K562 (cell line): ENCODE data around the gene ATP5ME. TPM values are rescaled to one million over a fixed set of nuclear protein-coding genes. Genes with fewer than 3 reads are reported as not detected.
A peak's percentile ranks its signal among the peaks of the same experiment; 100 is the strongest.

Experiments used
- ATAC-seq: fragments of 200-7000 bp; cut with Tn5 transposase; 3 replicates; pipeline ENCODE4 v1.9.1; 2020; ENCODE audit warnings: moderate library complexity
- BruUV-seq: library from RNA; stranded (reverse); fragments of 400-500 nt; replicated peaks from 2 replicates; lab custom pipeline; 2021; lab: Mats Ljungman, UMichigan
- CTCF ChIA-PET: fragments of 300-600 bp; formaldehyde crosslinking; extraction: SDS; loops from one replicate; lab custom pipeline; 2021; ENCODE audit warnings: low intra/inter-chr PET ratio; lab: Yijun Ruan, JAX
- POLR2A ChIA-PET: fragments of 300-600, 350-650 bp; sonication (Branson Sonifier 250); formaldehyde crosslinking; extraction: SDS; loops from one replicate; lab custom pipeline; 2021; ENCODE audit warnings: antibody characterized with exemption, inconsistent platforms; lab: Yijun Ruan, JAX
- DNase-seq, 4 experiments: peaks; one replicate each; pipeline versions ENCODE4 v3.0.0 to v3.0.0-alpha.2; 2011 to 2018; ENCODE audit warnings: low spot score in 3 of 4, mixed read lengths in 3 of 4; ENCODE audit errors: extremely low read depth in 1 of 4
- FAIRE-seq: peaks from 2 replicates; lab custom pipeline; 2011; peaks lifted over from hg19 to GRCh38; lab: Jason Lieb, UNC
- H2AFZ ChIP-seq: 2 replicates; pipeline ENCODE4 v1.6.0; 2011; ENCODE audit warnings: low read depth, low read length, control low read depth, inconsistent platforms
- H3K27ac ChIP-seq: fragments of 200-600 bp; 3 replicates; pipeline ENCODE4 v1.8.0; 2011; ENCODE audit warnings: low read depth, mild to moderate bottlenecking, control low read depth, inconsistent platforms, low read length, moderate library complexity, mixed read lengths; ENCODE audit errors: extremely low read depth
- H3K27me3 ChIP-seq, 2 experiments: fragments of 300-600 bp in 1 of 2; 2 replicates in 1 of 2; 3 replicates in 1 of 2; pipeline versions ENCODE4 v1.6.0 to v1.8.0; 2011; ENCODE audit warnings: inconsistent platforms in 2 of 2, low read length in 2 of 2, mild to moderate bottlenecking in 1 of 2, mixed read lengths in 1 of 2, moderate library complexity in 1 of 2; ENCODE audit not compliant: control insufficient read depth in 2 of 2, insufficient read depth in 2 of 2
- H3K36me3 ChIP-seq: fragments of 300-600 bp; 3 replicates; pipeline ENCODE4 v1.8.0; 2011; ENCODE audit warnings: mild to moderate bottlenecking, low read length, inconsistent platforms; ENCODE audit not compliant: control insufficient read depth, insufficient read depth
- H3K4me1 ChIP-seq, 2 experiments: fragments of 200-600 bp in 1 of 2; replicated peaks in 1 of 2; 2 replicates in 1 of 2; 3 replicates in 1 of 2; pipeline versions ENCODE4 v1.5.1 to v1.8.0; 2011; ENCODE audit warnings: inconsistent platforms in 2 of 2, low read length in 2 of 2, mild to moderate bottlenecking in 1 of 2, mixed read lengths in 1 of 2, moderate library complexity in 1 of 2; ENCODE audit not compliant: control insufficient read depth in 2 of 2, insufficient read depth in 2 of 2
- H3K4me2 ChIP-seq: 2 replicates; pipeline ENCODE4 v1.6.1; 2011; ENCODE audit warnings: low read length, control low read depth, inconsistent platforms, mixed read lengths; ENCODE audit not compliant: insufficient read depth
- H3K4me3 ChIP-seq: fragments of 200-600 bp; sonication (generic), shearing (Covaris generic); 2 replicates; pipeline ENCODE4 v1.5.1; 2016; ENCODE audit warnings: control low read depth, inconsistent platforms
- H3K79me2 ChIP-seq: fragments of 200-600 bp; 3 replicates; pipeline ENCODE4 v1.8.0; 2011; ENCODE audit warnings: low read length, inconsistent platforms; ENCODE audit not compliant: control insufficient read depth, insufficient read depth
- H3K9ac ChIP-seq, 2 experiments: 2 replicates each; pipeline versions ENCODE4 v1.6.0 to v1.6.1; 2011; ENCODE audit warnings: low read depth in 2 of 2, low read length in 2 of 2, control low read depth in 1 of 2, inconsistent platforms in 1 of 2, mild to moderate bottlenecking in 1 of 2, mixed read lengths in 1 of 2; ENCODE audit not compliant: insufficient read depth in 1 of 2
- H3K9me1 ChIP-seq: one replicate; pipeline ENCODE4 v1.6.0; 2011; ENCODE audit warnings: inconsistent platforms, mild to moderate bottlenecking, low read length, moderate library complexity; ENCODE audit not compliant: control insufficient read depth, insufficient read depth
- H3K9me3 ChIP-seq: replicated peaks from 2 replicates; pipeline ENCODE4 v1.5.1; 2011; ENCODE audit warnings: low read depth, low read length, inconsistent platforms; ENCODE audit not compliant: control insufficient read depth, insufficient read depth
- H4K20me1 ChIP-seq: replicated peaks from 2 replicates; pipeline ENCODE4 v1.6.1; 2011; ENCODE audit warnings: low read length, inconsistent platforms, mixed read lengths; ENCODE audit not compliant: control insufficient read depth, insufficient read depth
- CBX1 ChIP-seq: sonication (generic); IDR thresholded peaks from 2 replicates; pipeline ENCODE4 v1.6.1; 2016; ENCODE audit warnings: antibody characterized with exemption, low read depth, mild to moderate bottlenecking
- E2F3 ChIP-seq: fragments of 250-450 bp; sonication (Bioruptor Pico); IDR thresholded peaks from 2 replicates; pipeline ENCODE4 v1.4.0; 2020; ENCODE audit warnings: mild to moderate bottlenecking
- HCFC1 ChIP-seq: IDR thresholded peaks from 2 replicates; pipeline ENCODE4 v1.6.1; 2012; ENCODE audit warnings: low read depth, low read length, improper control_type of control experiment
- JUNB ChIP-seq: fragments of 450-650 bp; formaldehyde crosslinking; conservative IDR thresholded peaks from 2 replicates; pipeline ENCODE4 v1.4.0; 2020; ENCODE audit warnings: mild to moderate bottlenecking
- MTA3 ChIP-seq: fragments of 450-650 bp; formaldehyde crosslinking; IDR thresholded peaks from 2 replicates; pipeline ENCODE4 v1.6.1; 2017; ENCODE audit warnings: mild to moderate bottlenecking, borderline replicate concordance
- SMC3 ChIP-seq: conservative IDR thresholded peaks from 2 replicates; pipeline ENCODE4 v1.6.1; 2011; ENCODE audit warnings: low read depth, low read length, improper control_type of control experiment; ENCODE audit not compliant: insufficient read depth
- TRIM24 ChIP-seq, 2 experiments: fragments of 450-650 bp; IDR thresholded peaks; 2 replicates each; pipeline ENCODE4 v1.6.1; 2016
- XRCC3 ChIP-seq: fragments of 450-650 bp; IDR thresholded peaks from 2 replicates; pipeline ENCODE4 v1.6.1; 2017; ENCODE audit warnings: mild to moderate bottlenecking, moderate library complexity
- ZKSCAN3 ChIP-seq: fragments of 250-450 bp; sonication (Bioruptor Pico); IDR thresholded peaks from 2 replicates; pipeline ENCODE4 v1.4.0; 2020
- ZNF507 ChIP-seq: conservative IDR thresholded peaks from 2 replicates; pipeline ENCODE4 v1.6.1; 2017; ENCODE audit warnings: missing genetic modification characterization, missing compliant biosample characterization
- ZNF707 ChIP-seq: fragments of 250-450 bp; sonication (Bioruptor Pico); conservative IDR thresholded peaks from 2 replicates; pipeline ENCODE4 v1.8.0; 2022; ENCODE audit warnings: inconsistent platforms, mild to moderate bottlenecking, moderate library complexity
- ZNF764 ChIP-seq: fragments of 250-450 bp; sonication (Bioruptor Pico); IDR thresholded peaks from 2 replicates; pipeline ENCODE4 v1.4.0; 2020; ENCODE audit warnings: low read depth, mild to moderate bottlenecking, moderate library complexity
- WGBS: fragments of 100-300 bp; shearing (Covaris generic); methylation state at CpG from one replicate; pipeline ENCODE4 v1.1.6; 2016; ENCODE audit warnings: low coverage, mixed read lengths; ENCODE audit not compliant: insufficient coverage; ENCODE audit errors: missing lambda C conversion rate; 5-methylcytosine and 5-hydroxymethylcytosine counted together
- in situ Hi-C: fragments of 300-500 bp; cut with MboI; formaldehyde crosslinking; loops from 4 replicates; pipeline ENCODE4 v1.15.0; 2018; ENCODE audit warnings: inconsistent platforms, mixed read lengths
- intact Hi-C: fragments of 100-400 bp; cut with micrococcal nuclease; formaldehyde crosslinking; loops from 2 replicates; pipeline ENCODE4 v1.14.2; 2022
- polyA plus RNA-seq, 8 experiments: library from polyadenylated mRNA; depleted of rRNA in 4 of 8; stranded (reverse) in 5 of 8; unstranded in 3 of 8; fragments of >200 nt; fragmentation: Nextera tagmentation in 2 of 8; fragmentation: Illumina TruSeq in 1 of 8; extraction: Ambion mirVana in 2 of 8; extraction: Trizol in 1 of 8; gene quantifications; 2 replicates each; pipeline versions ENCODE4 v1.2.1 to v1.2.3, GENCODE V29; 2011 to 2014; ENCODE audit warnings: inconsistent platforms in 1 of 8, missing spikeins in 1 of 8
- total RNA-seq, 7 experiments: library from RNA; depleted of rRNA in 6 of 7; stranded (reverse); fragments of >200 nt in 6 of 7; fragmentation: Illumina TruSeq in 2 of 7; extraction: Trizol in 2 of 7; gene quantifications; 2 replicates each; pipeline versions ENCODE4 v1.2.1 to v1.2.3, GENCODE V29; 2011 to 2021; ENCODE audit warnings: low replicate concordance in 1 of 7
- TF ChIP-seq, protein P1 (sequence below), 3 experiments: IDR thresholded peaks in 2 of 3; conservative IDR thresholded peaks in 1 of 3; 2 replicates each; pipeline ENCODE4 v1.5.1; 2011 to 2012; ENCODE audit warnings: low read length in 3 of 3, mild to moderate bottlenecking in 3 of 3, control low read depth in 2 of 3, improper control_type of control experiment in 1 of 3, inconsistent platforms in 1 of 3, low read depth in 1 of 3, mixed read lengths in 1 of 3, moderate library complexity in 1 of 3; ENCODE audit not compliant: insufficient read depth in 2 of 3
- TF ChIP-seq, protein P2 (sequence below): sonication (generic); formaldehyde crosslinking; IDR thresholded peaks from 2 replicates; pipeline ENCODE4 v1.9.0; 2022; ENCODE audit warnings: mild to moderate bottlenecking, missing genetic modification reagents
- TF ChIP-seq, protein P3 (sequence below): sonication (generic); formaldehyde crosslinking; IDR thresholded peaks from 2 replicates; pipeline ENCODE4 v1.8.1; 2023; ENCODE audit warnings: mild to moderate bottlenecking, missing genetic modification reagents
- TF ChIP-seq, protein P4 (sequence below): fragments of 450-650 bp; IDR thresholded peaks from 2 replicates; pipeline ENCODE4 v1.6.1; 2018; ENCODE audit not compliant: partially characterized antibody

Gene ATP5ME
- total and polyA plus RNA-seq, 9 of the 15 experiments (the other 6 are each of a cell fraction or from before 2014, with no cell fraction given): 509 to 2,480 (median 887) TPM

DNA sequence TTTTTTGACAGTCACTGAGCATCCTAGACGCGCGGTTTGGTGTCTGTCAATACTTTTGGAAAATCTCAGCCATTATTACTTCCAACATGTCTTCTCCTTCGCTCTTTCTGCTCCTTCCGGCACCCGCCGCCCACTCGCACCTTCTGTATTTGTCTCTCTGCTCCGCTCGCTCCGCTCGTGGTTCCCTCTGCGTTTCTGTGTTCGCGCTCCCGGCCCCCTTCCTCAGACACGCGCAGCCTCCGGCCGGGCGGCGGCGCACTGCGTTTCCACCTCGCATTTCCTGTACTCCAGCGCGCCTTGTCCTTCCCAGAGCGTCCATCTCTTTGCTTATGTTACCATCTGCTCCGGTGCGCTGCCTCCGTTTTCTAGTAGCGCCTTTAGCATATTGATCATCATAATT lies 27.6 kb downstream of the ATP5ME start:
- WGBS: 28% methylated on average over 32 of the region's 32 CpGs
- in situ Hi-C loops (no loop called here), intact Hi-C loops (no loop called here)
- ChIA-PET POLR2A (no interaction called here), CTCF (no interaction called here)
- peaks cover 0 to 33% of the 10 kb centered on the region in 2 experiments; a peak in 2 of 5 replicates for H3K4me1 ChIP-seq
- FAIRE-seq (no peak), ATAC-seq (peak; percentile 81), DNase-seq (peak in 3 of 4 experiments; percentile 34 to 49 (median 40))
- H3K79me2 ChIP-seq: no peaks in the 10 kb centered on the region
- H3K9me3 ChIP-seq: peaks cover 2% of the 10 kb centered on the region; the same call in 1 of the 2 replicates
- H3K9ac ChIP-seq: no peak overlapping the region
- peak overlapping the region; percentile 22; the same call in 1 of the 2 replicates for H3K4me3 ChIP-seq
- peak overlapping the region; percentile 22; the same call in 1 of the 2 replicates for H2AFZ ChIP-seq
- H3K36me3 ChIP-seq: no peaks in the 10 kb centered on the region
- H3K27ac ChIP-seq: no peak overlapping the region
- H3K27me3 ChIP-seq: peaks cover 23 to 54% of the 10 kb centered on the region in 2 experiments; a peak in 3 of 5 replicates
- no peaks in the 10 kb centered on the region for H4K20me1 ChIP-seq
- no TSS peak for BruUV-seq
- no peaks in the 10 kb centered on the region for H3K9me1 ChIP-seq
- peak overlapping the region; percentile 42 for H3K4me2 ChIP-seq
- TF ChIP-seq E2F3 (CRISPR knock-in tag) (no peak), MTA3 (no peak), XRCC3 (no peak), HCFC1 (peak; percentile 31), ZNF507 (no peak), SMC3 (no peak), TRIM24 (IDR thresholded peaks at IDR 0.05) (no peak), JUNB (CRISPR knock-in tag) (no peak), ZKSCAN3 (CRISPR knock-in tag) (no peak), CBX1 (0 out of 2 replicates have a peak, but pooled peaks have one; percentile 44), ZNF707 (CRISPR knock-in tag) (no peak), ZNF764 (CRISPR knock-in tag) (no peak)
- TF ChIP-seq, protein P1, sequence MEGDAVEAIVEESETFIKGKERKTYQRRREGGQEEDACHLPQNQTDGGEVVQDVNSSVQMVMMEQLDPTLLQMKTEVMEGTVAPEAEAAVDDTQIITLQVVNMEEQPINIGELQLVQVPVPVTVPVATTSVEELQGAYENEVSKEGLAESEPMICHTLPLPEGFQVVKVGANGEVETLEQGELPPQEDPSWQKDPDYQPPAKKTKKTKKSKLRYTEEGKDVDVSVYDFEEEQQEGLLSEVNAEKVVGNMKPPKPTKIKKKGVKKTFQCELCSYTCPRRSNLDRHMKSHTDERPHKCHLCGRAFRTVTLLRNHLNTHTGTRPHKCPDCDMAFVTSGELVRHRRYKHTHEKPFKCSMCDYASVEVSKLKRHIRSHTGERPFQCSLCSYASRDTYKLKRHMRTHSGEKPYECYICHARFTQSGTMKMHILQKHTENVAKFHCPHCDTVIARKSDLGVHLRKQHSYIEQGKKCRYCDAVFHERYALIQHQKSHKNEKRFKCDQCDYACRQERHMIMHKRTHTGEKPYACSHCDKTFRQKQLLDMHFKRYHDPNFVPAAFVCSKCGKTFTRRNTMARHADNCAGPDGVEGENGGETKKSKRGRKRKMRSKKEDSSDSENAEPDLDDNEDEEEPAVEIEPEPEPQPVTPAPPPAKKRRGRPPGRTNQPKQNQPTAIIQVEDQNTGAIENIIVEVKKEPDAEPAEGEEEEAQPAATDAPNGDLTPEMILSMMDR (IDR thresholded peaks at IDR 0.05 in 2 of 3, conservative IDR thresholded peaks at IDR 0.05 in 1 of 3; ENCODE audit: insufficient read depth in 2 of 3, low read depth in 1 of 3, low read length in 3 of 3): peak; percentile 9 to 17 (median 14); a peak in 1 of 6 replicates
- TF ChIP-seq, protein P2, sequence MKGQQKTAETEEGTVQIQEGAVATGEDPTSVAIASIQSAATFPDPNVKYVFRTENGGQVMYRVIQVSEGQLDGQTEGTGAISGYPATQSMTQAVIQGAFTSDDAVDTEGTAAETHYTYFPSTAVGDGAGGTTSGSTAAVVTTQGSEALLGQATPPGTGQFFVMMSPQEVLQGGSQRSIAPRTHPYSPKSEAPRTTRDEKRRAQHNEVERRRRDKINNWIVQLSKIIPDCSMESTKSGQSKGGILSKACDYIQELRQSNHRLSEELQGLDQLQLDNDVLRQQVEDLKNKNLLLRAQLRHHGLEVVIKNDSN (CRISPR knock-in tag): no peak
- TF ChIP-seq, protein P3, sequence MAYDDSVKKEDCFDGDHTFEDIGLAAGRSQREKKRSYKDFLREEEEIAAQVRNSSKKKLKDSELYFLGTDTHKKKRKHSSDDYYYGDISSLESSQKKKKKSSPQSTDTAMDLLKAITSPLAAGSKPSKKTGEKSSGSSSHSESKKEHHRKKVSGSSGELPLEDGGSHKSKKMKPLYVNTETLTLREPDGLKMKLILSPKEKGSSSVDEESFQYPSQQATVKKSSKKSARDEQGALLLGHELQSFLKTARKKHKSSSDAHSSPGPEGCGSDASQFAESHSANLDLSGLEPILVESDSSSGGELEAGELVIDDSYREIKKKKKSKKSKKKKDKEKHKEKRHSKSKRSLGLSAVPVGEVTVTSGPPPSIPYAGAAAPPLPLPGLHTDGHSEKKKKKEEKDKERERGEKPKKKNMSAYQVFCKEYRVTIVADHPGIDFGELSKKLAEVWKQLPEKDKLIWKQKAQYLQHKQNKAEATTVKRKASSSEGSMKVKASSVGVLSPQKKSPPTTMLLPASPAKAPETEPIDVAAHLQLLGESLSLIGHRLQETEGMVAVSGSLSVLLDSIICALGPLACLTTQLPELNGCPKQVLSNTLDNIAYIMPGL (CRISPR knock-in tag): no peak
- TF ChIP-seq, protein P4, sequence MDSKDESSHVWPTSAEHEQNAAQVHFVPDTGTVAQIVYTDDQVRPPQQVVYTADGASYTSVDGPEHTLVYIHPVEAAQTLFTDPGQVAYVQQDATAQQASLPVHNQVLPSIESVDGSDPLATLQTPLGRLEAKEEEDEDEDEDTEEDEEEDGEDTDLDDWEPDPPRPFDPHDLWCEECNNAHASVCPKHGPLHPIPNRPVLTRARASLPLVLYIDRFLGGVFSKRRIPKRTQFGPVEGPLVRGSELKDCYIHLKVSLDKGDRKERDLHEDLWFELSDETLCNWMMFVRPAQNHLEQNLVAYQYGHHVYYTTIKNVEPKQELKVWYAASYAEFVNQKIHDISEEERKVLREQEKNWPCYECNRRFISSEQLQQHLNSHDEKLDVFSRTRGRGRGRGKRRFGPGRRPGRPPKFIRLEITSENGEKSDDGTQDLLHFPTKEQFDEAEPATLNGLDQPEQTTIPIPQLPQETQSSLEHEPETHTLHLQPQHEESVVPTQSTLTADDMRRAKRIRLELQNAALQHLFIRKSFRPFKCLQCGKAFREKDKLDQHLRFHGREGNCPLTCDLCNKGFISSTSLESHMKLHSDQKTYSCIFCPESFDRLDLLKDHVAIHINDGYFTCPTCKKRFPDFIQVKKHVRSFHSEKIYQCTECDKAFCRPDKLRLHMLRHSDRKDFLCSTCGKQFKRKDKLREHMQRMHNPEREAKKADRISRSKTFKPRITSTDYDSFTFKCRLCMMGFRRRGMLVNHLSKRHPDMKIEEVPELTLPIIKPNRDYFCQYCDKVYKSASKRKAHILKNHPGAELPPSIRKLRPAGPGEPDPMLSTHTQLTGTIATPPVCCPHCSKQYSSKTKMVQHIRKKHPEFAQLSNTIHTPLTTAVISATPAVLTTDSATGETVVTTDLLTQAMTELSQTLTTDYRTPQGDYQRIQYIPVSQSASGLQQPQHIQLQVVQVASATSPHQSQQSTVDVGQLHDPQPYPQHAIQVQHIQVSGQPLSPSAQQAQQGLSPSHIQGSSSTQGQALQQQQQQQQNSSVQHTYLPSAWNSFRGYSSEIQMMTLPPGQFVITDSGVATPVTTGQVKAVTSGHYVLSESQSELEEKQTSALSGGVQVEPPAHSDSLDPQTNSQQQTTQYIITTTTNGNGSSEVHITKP: no peak
